ENCODE data around the gene IGSF8.

GRCh38 chr1:160045653-160046052, 52.8 kb downstream of the IGSF8 start:
- TF ChIP-seq POLR2A (IDR thresholded peaks at IDR 0.05; ENCODE audit: borderline replicate concordance, extremely low read depth, insufficient read depth, insufficient read length) (no peak), RAD21 (IDR thresholded peaks at IDR 0.05; ENCODE audit: low read depth) (no peak), CTCF (IDR thresholded peaks at IDR 0.05 in 2 of 3, conservative IDR thresholded peaks at IDR 0.05 in 1 of 3; ENCODE audit: borderline replicate concordance in 1 of 3, insufficient read depth in 1 of 3, low read depth in 2 of 3, low read length in 2 of 3) (no peak), FOSL1 (IDR thresholded peaks at IDR 0.05; ENCODE audit: low read depth) (no peak), ZBTB33 (IDR thresholded peaks at IDR 0.05; ENCODE audit: extremely low read depth, insufficient replicate concordance, low read length) (no peak), POLR2AphosphoS5 (IDR thresholded peaks at IDR 0.05; ENCODE audit: low read depth, low read length) (no peak), CBX3 (IDR thresholded peaks at IDR 0.05; ENCODE audit: low read depth) (no peak), JUND (IDR thresholded peaks at IDR 0.05) (no peak), ZNF274 (IDR thresholded peaks at IDR 0.05; ENCODE audit: low read depth, low read length) (no peak), SP1 (IDR thresholded peaks at IDR 0.05; ENCODE audit: low read depth) (no peak), EGR1 (IDR thresholded peaks at IDR 0.05; ENCODE audit: low read depth) (no peak), ELF1 (IDR thresholded peaks at IDR 0.05; ENCODE audit: borderline replicate concordance, low read depth) (no peak), ATF3 (IDR thresholded peaks at IDR 0.05) (no peak), SIN3A (IDR thresholded peaks at IDR 0.05; ENCODE audit: low read depth) (no peak)
